Endothelial cell of umbilical vein (primary cell): ENCODE data around the gene SLC26A6. TPM values are rescaled to one million over a fixed set of nuclear protein-coding genes. Genes with fewer than 3 reads are reported as not detected.

Experiments used
- BruUV-seq: library from RNA; stranded (reverse); fragments of 400-500 nt; replicated peaks from 2 replicates; lab custom pipeline; 2021; lab: Mats Ljungman, UMichigan
- CTCF ChIA-PET: fragments of 300-600, 350-600 bp; sonication (Branson Sonifier 250); formaldehyde crosslinking; loops from one replicate; lab custom pipeline; 2021; ENCODE audit warnings: antibody characterized with exemption, inconsistent platforms; lab: Charles Lee
- POLR2A ChIA-PET: fragments of 300-600, 350-600 bp; sonication (Branson Sonifier 250); formaldehyde crosslinking; loops from one replicate; lab custom pipeline; 2021; ENCODE audit warnings: antibody characterized with exemption, inconsistent platforms; lab: Charles Lee
- DNase-seq: peaks from one replicate; pipeline ENCODE4 v3.0.0-alpha.2; 2011; ENCODE audit warnings: low read depth, low spot score
- FAIRE-seq: peaks from 2 replicates; lab custom pipeline; 2011; peaks lifted over from hg19 to GRCh38; lab: Jason Lieb, UNC
- H2AFZ ChIP-seq: 2 replicates; pipeline ENCODE4 v1.6.0; 2012; ENCODE audit warnings: low read depth, low read length, control low read depth, inconsistent platforms
- H3K27ac ChIP-seq: 2 replicates; pipeline ENCODE4 v1.5.1; 2011; ENCODE audit warnings: low read depth, mild to moderate bottlenecking, control low read depth, low read length, moderate library complexity; ENCODE audit not compliant: insufficient read depth
- H3K27me3 ChIP-seq, 2 experiments: 2 replicates each; pipeline versions ENCODE4 v1.6.0 to v1.6.1; 2011; ENCODE audit warnings: low read length in 2 of 2, mixed read lengths in 1 of 2; ENCODE audit not compliant: control insufficient read depth in 2 of 2, insufficient read depth in 2 of 2
- H3K36me3 ChIP-seq, 2 experiments: 2 replicates in 1 of 2; 3 replicates in 1 of 2; pipeline ENCODE4 v1.5.1; 2011; ENCODE audit warnings: low read length in 2 of 2, mild to moderate bottlenecking in 1 of 2, moderate library complexity in 1 of 2; ENCODE audit not compliant: control insufficient read depth in 2 of 2, insufficient read depth in 2 of 2; ENCODE audit errors: extremely low read depth in 1 of 2
- H3K4me1 ChIP-seq: 3 replicates; pipeline ENCODE4 v1.5.1; 2011; ENCODE audit warnings: mild to moderate bottlenecking, low read length; ENCODE audit not compliant: control insufficient read depth, insufficient read depth; ENCODE audit errors: extremely low read depth
- H3K4me2 ChIP-seq: 2 replicates; pipeline ENCODE4 v1.6.1; 2011; ENCODE audit warnings: low read length, control low read depth, mixed read lengths; ENCODE audit not compliant: insufficient read depth
- H3K4me3 ChIP-seq, 3 experiments: fragments of 200-600 bp in 1 of 3; sonication (generic), shearing (Covaris generic) in 1 of 3; replicated peaks in 1 of 3; 2 replicates each; pipeline ENCODE4 v1.5.1; 2011 to 2016; ENCODE audit warnings: control low read depth in 3 of 3, low read length in 3 of 3, mild to moderate bottlenecking in 2 of 3, inconsistent platforms in 1 of 3, low read depth in 1 of 3, moderate library complexity in 1 of 3; ENCODE audit not compliant: insufficient read depth in 1 of 3
- H3K79me2 ChIP-seq: 2 replicates; pipeline ENCODE4 v1.6.0; 2012; ENCODE audit warnings: low read length, inconsistent platforms; ENCODE audit not compliant: control insufficient read depth, insufficient read depth
- H3K9ac ChIP-seq: replicated peaks from 2 replicates; pipeline ENCODE3; 2011; ENCODE audit warnings: low read length, control low read depth; ENCODE audit not compliant: insufficient read depth; ENCODE audit errors: extremely low read depth
- H3K9me1 ChIP-seq: replicated peaks from 3 replicates; pipeline ENCODE4 v1.6.0; 2011; ENCODE audit warnings: mild to moderate bottlenecking, low read length; ENCODE audit not compliant: control insufficient read depth, insufficient read depth; ENCODE audit errors: extremely low read depth
- H3K9me3 ChIP-seq: replicated peaks from 2 replicates; pipeline ENCODE4 v1.5.1; 2012; ENCODE audit warnings: low read length, inconsistent platforms; ENCODE audit not compliant: control insufficient read depth, insufficient read depth
- H4K20me1 ChIP-seq: replicated peaks from 2 replicates; pipeline ENCODE3; 2011; ENCODE audit warnings: mild to moderate bottlenecking, low read length; ENCODE audit not compliant: control insufficient read depth, insufficient read depth; ENCODE audit errors: extremely low read depth
- CTCF ChIP-seq, 2 donors: IDR thresholded peaks; 1 replicate in 1 of 2; 2 replicates in 1 of 2; pipeline ENCODE4 v1.5.1; 2011; ENCODE audit warnings: low read length in 2 of 2, mild to moderate bottlenecking in 2 of 2, moderate library complexity in 2 of 2, control low read depth in 1 of 2, inconsistent platforms in 1 of 2, low read depth in 1 of 2; ENCODE audit not compliant: insufficient read depth in 1 of 2; ENCODE audit errors: extremely low read depth in 1 of 2
- EZH2 ChIP-seq: IDR thresholded peaks from 2 replicates; pipeline ENCODE4 v1.6.1; 2012; ENCODE audit warnings: borderline replicate concordance, low read depth, mild to moderate bottlenecking, moderate library complexity, low read length, inconsistent platforms; ENCODE audit not compliant: severe bottlenecking
- FOS ChIP-seq: IDR thresholded peaks from 2 replicates; pipeline ENCODE4 v1.6.1; 2011; ENCODE audit warnings: mild to moderate bottlenecking, low read length, moderate library complexity, borderline replicate concordance; ENCODE audit not compliant: insufficient read depth
- GATA2 ChIP-seq: IDR thresholded peaks from 2 replicates; pipeline ENCODE4 v1.7.0; 2011; ENCODE audit warnings: low read depth, mild to moderate bottlenecking, moderate library complexity, mixed read lengths, low read length; ENCODE audit not compliant: insufficient read length, insufficient read depth
- JUN ChIP-seq: IDR thresholded peaks from 2 replicates; pipeline ENCODE4 v1.6.1; 2011; ENCODE audit warnings: borderline replicate concordance, low read depth; ENCODE audit not compliant: insufficient read length, insufficient read depth
- MAX ChIP-seq: IDR thresholded peaks from 2 replicates; pipeline ENCODE4 v1.6.1; 2011; ENCODE audit not compliant: insufficient read depth, insufficient read length
- MYC ChIP-seq: IDR thresholded peaks from one replicate; pipeline ENCODE4 v1.6.1; 2011; ENCODE audit warnings: mild to moderate bottlenecking, low read depth, low read length
- POLR2A ChIP-seq: IDR thresholded peaks from 2 replicates; pipeline ENCODE4 v1.6.1; 2012; ENCODE audit warnings: low read depth, mild to moderate bottlenecking, control low read depth, low read length
- POLR2AphosphoS5 ChIP-seq: IDR thresholded peaks from 2 replicates; pipeline ENCODE4 v1.6.1; 2012; ENCODE audit warnings: low read depth, mild to moderate bottlenecking, control low read depth, low read length, moderate library complexity; ENCODE audit not compliant: insufficient read depth
- dilution Hi-C: fragments of 300-500 bp; cut with MboI; formaldehyde crosslinking; loops from one replicate; pipeline ENCODE4 v1.15.0; 2019; ENCODE audit warnings: low sequenced_read_pairs; ENCODE audit not compliant: extremely low pct_ligation_motif_present
- intact Hi-C: fragments of 100-400 bp; cut with micrococcal nuclease; formaldehyde crosslinking; loops from one replicate; pipeline ENCODE4 v1.10.0; 2022
- polyA plus RNA-seq, 4 experiments: library from polyadenylated mRNA; depleted of rRNA in 3 of 4; stranded (reverse) in 3 of 4; unstranded in 1 of 4; fragments of >200 nt; gene quantifications; 2 replicates each; pipeline versions ENCODE4 v1.2.1 to v1.2.3, GENCODE V29; 2011 to 2012; ENCODE audit warnings: missing spikeins in 1 of 4
- total RNA-seq: library from RNA; stranded (reverse); gene quantifications from 2 replicates; pipeline ENCODE4 v1.2.3, GENCODE V29; 2021

The SLC26A6 gene
- total and polyA plus RNA-seq, 2 donors (not counting 3 experiments of a cell fraction or from before 2014, with no cell fraction given), result 31.0 to 32.2 TPM

DNA sequence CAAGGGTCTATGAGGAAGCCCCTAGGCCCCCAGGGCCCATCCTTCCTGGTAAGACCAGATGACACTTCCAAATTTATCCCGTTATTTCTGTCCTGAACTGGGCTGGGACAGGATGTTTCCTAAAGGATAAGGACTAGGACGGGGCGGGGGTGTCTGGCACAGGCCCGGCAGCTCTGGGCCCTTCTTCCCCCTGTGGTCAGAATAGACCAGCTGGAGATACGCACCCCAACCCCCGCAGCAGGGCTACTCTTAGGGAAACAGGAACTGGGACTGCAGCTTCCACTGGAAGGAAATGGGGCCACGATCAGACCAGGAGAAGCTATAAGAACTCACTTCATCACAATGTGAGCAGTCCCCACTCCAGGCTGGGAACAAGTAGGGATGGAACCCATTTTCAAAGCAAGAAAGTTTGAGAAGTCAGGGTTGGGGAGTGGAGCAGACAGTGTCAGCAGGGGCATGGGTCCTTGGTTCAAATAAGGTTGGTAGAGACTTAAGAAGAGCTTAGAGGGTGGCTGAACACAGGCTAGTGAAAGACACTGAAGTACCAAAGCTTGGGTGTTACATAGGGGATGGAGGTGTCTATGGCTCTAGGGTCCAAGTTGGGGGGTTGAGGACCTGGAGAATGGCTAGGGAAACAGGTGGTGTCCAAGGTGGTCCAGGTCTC lies 49.4 kb upstream of the SLC26A6 start:
- DNase-seq, result no peak
- TSS peak; percentile 21 for BruUV-seq
- intact Hi-C loops (loop anchor here (2.0 kb wide), 2 partner anchors 20 to 76 kb away; partner anchors contain the start of gene UQCRC1), dilution Hi-C loops (no loop called here)
- ChIA-PET POLR2A (no interaction called here), CTCF (interaction anchor here (0.9 to 2.0 kb wide), 8 partner anchors 9 to 284 kb away, joined by 3 to 5 read pairs (median 3); partner anchors contain the start of genes CELSR3, IP6K2 and SLC26A6)
- TF ChIP-seq CTCF (IDR thresholded peaks at IDR 0.05; ENCODE audit: extremely low read depth in 1 of 2, insufficient read depth in 1 of 2, low read depth in 1 of 2, low read length in 2 of 2) (no peak), MAX (no peak), GATA2 (no peak), JUN (no peak), EZH2 (no peak), POLR2AphosphoS5 (no peak), MYC (no peak), FOS (no peak), POLR2A (no peak)
- FAIRE-seq, result peak; percentile 53
- Histone ChIP-seq H4K20me1 (no peaks in the 10 kb centered on the region), H3K9me3 (no peaks in the 10 kb centered on the region), H3K4me3 (peak overlapping the region in 1 of 3 experiments; percentile 3), H3K9me1 (no peaks in the 10 kb centered on the region), H3K4me2 (peak overlapping the region; percentile 56), H3K27ac (no peak overlapping the region), H3K9ac (no peak overlapping the region), H2AFZ (peak overlapping the region; percentile 7), H3K27me3 (no peaks in the 10 kb centered on the region), H3K36me3 (peaks cover 7 to 35% of the 10 kb centered on the region in 2 experiments), H3K4me1 (peaks cover 14% of the 10 kb centered on the region), H3K79me2 (peaks cover 2% of the 10 kb centered on the region)
